ENCODE data around the gene ROR2. TPM values are rescaled to one million over a fixed set of nuclear protein-coding genes. Genes with fewer than 3 reads are reported as not detected.

The ROR2 gene
- total and polyA plus RNA-seq, 2 of the 13 experiments (the other 11 are each of a cell fraction or from before 2014, with no cell fraction given), result not detected

GRCh38 chr9:91663858-91664257, 286.2 kb downstream of the ROR2 start:
- POLR2A ChIA-PET, result no interaction called here
- in situ Hi-C loops (cut with HindIII; ENCODE audit: extremely low pct_ligation_motif_present, low pct_unique_long_range_greater_than_20kb), result no loop called here
- H3K9ac ChIP-seq (ENCODE audit: insufficient read depth, low read depth, low read length), result no peak overlapping the region
- DNase-seq (ENCODE audit: low spot score) (no peak), FAIRE-seq (no peak), ATAC-seq (no peak)
- no TSS peak for BruUV-seq (replicated peaks)
- H3K27ac ChIP-seq (ENCODE audit: extremely low read length, insufficient read depth, low read length), result no peak overlapping the region
- CTCF ChIA-PET (ENCODE audit: low intra/inter-chr PET ratio, low total read pairs), result no interaction called here
- no peaks in the 10 kb centered on the region for H3K36me3 ChIP-seq (replicated peaks in 1 of 2; ENCODE audit: control insufficient read depth in 1 of 2, insufficient read depth in 2 of 2, low read length in 2 of 2)
- H3K4me2 ChIP-seq (ENCODE audit: low read depth, low read length), result no peak overlapping the region
- no peak for TF ChIP-seq ZNF780A (CRISPR knock-in tag; IDR thresholded peaks at IDR 0.05)
- TF ChIP-seq PPARG (CRISPR knock-in tag; conservative IDR thresholded peaks at IDR 0.05), result no peak
- TF ChIP-seq, protein P1, sequence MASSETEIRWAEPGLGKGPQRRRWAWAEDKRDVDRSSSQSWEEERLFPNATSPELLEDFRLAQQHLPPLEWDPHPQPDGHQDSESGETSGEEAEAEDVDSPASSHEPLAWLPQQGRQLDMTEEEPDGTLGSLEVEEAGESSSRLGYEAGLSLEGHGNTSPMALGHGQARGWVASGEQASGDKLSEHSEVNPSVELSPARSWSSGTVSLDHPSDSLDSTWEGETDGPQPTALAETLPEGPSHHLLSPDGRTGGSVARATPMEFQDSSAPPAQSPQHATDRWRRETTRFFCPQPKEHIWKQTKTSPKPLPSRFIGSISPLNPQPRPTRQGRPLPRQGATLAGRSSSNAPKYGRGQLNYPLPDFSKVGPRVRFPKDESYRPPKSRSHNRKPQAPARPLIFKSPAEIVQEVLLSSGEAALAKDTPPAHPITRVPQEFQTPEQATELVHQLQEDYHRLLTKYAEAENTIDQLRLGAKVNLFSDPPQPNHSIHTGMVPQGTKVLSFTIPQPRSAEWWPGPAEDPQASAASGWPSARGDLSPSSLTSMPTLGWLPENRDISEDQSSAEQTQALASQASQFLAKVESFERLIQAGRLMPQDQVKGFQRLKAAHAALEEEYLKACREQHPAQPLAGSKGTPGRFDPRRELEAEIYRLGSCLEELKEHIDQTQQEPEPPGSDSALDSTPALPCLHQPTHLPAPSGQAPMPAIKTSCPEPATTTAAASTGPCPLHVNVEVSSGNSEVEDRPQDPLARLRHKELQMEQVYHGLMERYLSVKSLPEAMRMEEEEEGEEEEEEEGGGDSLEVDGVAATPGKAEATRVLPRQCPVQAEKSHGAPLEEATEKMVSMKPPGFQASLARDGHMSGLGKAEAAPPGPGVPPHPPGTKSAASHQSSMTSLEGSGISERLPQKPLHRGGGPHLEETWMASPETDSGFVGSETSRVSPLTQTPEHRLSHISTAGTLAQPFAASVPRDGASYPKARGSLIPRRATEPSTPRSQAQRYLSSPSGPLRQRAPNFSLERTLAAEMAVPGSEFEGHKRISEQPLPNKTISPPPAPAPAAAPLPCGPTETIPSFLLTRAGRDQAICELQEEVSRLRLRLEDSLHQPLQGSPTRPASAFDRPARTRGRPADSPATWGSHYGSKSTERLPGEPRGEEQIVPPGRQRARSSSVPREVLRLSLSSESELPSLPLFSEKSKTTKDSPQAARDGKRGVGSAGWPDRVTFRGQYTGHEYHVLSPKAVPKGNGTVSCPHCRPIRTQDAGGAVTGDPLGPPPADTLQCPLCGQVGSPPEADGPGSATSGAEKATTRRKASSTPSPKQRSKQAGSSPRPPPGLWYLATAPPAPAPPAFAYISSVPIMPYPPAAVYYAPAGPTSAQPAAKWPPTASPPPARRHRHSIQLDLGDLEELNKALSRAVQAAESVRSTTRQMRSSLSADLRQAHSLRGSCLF (CRISPR knock-in tag; IDR thresholded peaks at IDR 0.05; ENCODE audit: borderline replicate concordance), result no peak
- TF ChIP-seq RNF219 (CRISPR knock-in tag; IDR thresholded peaks at IDR 0.05), result no peak
- TF ChIP-seq ZNF562 (CRISPR knock-in tag; IDR thresholded peaks at IDR 0.05; ENCODE audit: borderline replicate concordance), result no peak
- TF ChIP-seq ZNF703 (CRISPR knock-in tag; IDR thresholded peaks at IDR 0.05; ENCODE audit: borderline replicate concordance), result no peak
- no peak for TF ChIP-seq DNMT3B (CRISPR knock-in tag; conservative IDR thresholded peaks at IDR 0.05)
- no peak for TF ChIP-seq SMAD1 (CRISPR knock-in tag; IDR thresholded peaks at IDR 0.05; ENCODE audit: borderline replicate concordance, low read depth)
- no peak for TF ChIP-seq E2F5 (CRISPR knock-in tag; conservative IDR thresholded peaks at IDR 0.05)
- TF ChIP-seq XBP1 (CRISPR knock-in tag; IDR thresholded peaks at IDR 0.05), result no peak
- no peaks in the 10 kb centered on the region for H4K20me1 ChIP-seq (ENCODE audit: insufficient read depth, low read length)
- H3K27me3 ChIP-seq (ENCODE audit: control insufficient read depth in 1 of 2, insufficient read depth in 2 of 2, low read length in 2 of 2), result peaks cover 0 to 1% of the 10 kb centered on the region in 2 experiments; a peak in 1 of 5 replicates
- 24% methylated on average over 6 of the region's 6 CpGs for WGBS (ENCODE audit: low lambda C conversion rate)
- no peaks in the 10 kb centered on the region for H3K79me2 ChIP-seq (ENCODE audit: insufficient read depth, low read length)
- H3K4me1 ChIP-seq (ENCODE audit: insufficient read depth, low read length), result no peaks in the 10 kb centered on the region
- no peak overlapping the region for H2AFZ ChIP-seq (ENCODE audit: low read length)
- intact Hi-C loops (cut with micrococcal nuclease; ENCODE audit: unreplicated experiment), result no loop called here
- H3K9me3 ChIP-seq (ENCODE audit: low read length), result no peaks in the 10 kb centered on the region
- H3K4me3 ChIP-seq (replicated peaks in 1 of 3; ENCODE audit: insufficient read depth in 1 of 3, low read depth in 2 of 3, low read length in 3 of 3), result no peak overlapping the region
